ENCODE results near the gene TEX14. TPM values are rescaled to one million over a fixed set of nuclear protein-coding genes. Genes with fewer than 3 reads are reported as not detected.

The TEX14 gene
- polyA plus RNA-seq, 3 donors: 0.25 TPM; not detected in 2

DNA sequence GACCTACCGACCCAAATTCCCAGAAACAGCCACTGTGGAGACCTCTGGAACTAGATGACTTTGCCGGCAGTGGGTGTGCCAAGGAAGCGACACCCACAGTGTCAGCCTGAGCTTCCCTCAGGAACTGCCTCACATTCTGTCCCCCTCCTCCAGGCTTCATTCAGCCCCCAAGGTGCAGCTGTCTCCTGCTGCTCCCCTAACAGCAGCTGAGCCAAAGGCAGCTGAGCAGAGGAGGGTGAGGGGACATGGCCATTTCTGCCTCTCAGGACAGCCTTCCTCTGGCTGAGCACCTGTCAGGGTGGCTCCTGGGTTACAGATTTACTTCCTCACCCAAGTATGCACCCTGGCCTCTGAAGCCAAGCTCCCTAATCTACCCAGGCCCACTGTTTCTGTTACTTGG, 155.3 kb downstream of the TEX14 start:
- no peak for DNase-seq
- H3K4me1 Mint-ChIP-seq: peaks cover 55% of the 10 kb centered on the region
- no peak overlapping the region for H3K4me2 ChIP-seq (replicated peaks; ENCODE audit: extremely low read depth, low read length, poor library complexity, severe bottlenecking)
- intact Hi-C loops (cut with micrococcal nuclease): no loop called here
- WGBS (ENCODE audit: insufficient coverage): 94% methylated on average over 3 of the region's 3 CpGs
- no peak overlapping the region for H3K27ac ChIP-seq (ENCODE audit: low read depth in 1 of 2, low read length in 2 of 2)
- no peaks in the 10 kb centered on the region for H4K20me1 ChIP-seq (ENCODE audit: insufficient read depth, low read length)
- H3K9me3 ChIP-seq (replicated peaks in 1 of 2; ENCODE audit: control insufficient read depth in 1 of 2, insufficient read depth in 1 of 2, low read length in 2 of 2): no peaks in the 10 kb centered on the region
- H3K36me3 ChIP-seq (replicated peaks in 1 of 2; ENCODE audit: control insufficient read depth in 1 of 2, insufficient read depth in 2 of 2, low read length in 2 of 2): no peaks in the 10 kb centered on the region
- H3K9ac ChIP-seq (ENCODE audit: insufficient read depth, low read length, poor library complexity, severe bottlenecking): no peak overlapping the region
- H2AFZ ChIP-seq (ENCODE audit: insufficient read depth, low read depth, low read length, poor library complexity, severe bottlenecking): no peak overlapping the region
- H3K9me3 Mint-ChIP-seq: peaks cover 0 to 1% (median 0%) of the 10 kb centered on the region in 7 donors
- H3K27ac Mint-ChIP-seq: peak overlapping the region in 3 of 7 donors; percentile 61 to 95 (median 77)
- peak overlapping the region in 1 of 2 donors; percentile 39 for H3K4me3 Mint-ChIP-seq
- no peak overlapping the region for H3K4me3 ChIP-seq (replicated peaks in 1 of 3; ENCODE audit: low read depth in 2 of 3, low read length in 3 of 3)
- peaks cover 51 to 56% of the 10 kb centered on the region in 2 donors for H3K4me1 ChIP-seq (ENCODE audit: control insufficient read depth in 1 of 2, insufficient read depth in 2 of 2, low read length in 2 of 2)
- H3K79me2 ChIP-seq (ENCODE audit: insufficient read depth, low read length): no peaks in the 10 kb centered on the region
- peaks cover 4 to 9% of the 10 kb centered on the region in 2 donors for H3K27me3 ChIP-seq (ENCODE audit: control insufficient read depth in 2 of 2, insufficient read depth in 2 of 2, low read length in 2 of 2)
- H3K36me3 Mint-ChIP-seq: peaks cover 2 to 12% of the 10 kb centered on the region in 2 donors
- peaks cover 9 to 19% (median 15%) of the 10 kb centered on the region in 3 donors for H3K27me3 Mint-ChIP-seq (ENCODE audit: low read depth in 3 of 3)
- TF ChIP-seq, protein P1, sequence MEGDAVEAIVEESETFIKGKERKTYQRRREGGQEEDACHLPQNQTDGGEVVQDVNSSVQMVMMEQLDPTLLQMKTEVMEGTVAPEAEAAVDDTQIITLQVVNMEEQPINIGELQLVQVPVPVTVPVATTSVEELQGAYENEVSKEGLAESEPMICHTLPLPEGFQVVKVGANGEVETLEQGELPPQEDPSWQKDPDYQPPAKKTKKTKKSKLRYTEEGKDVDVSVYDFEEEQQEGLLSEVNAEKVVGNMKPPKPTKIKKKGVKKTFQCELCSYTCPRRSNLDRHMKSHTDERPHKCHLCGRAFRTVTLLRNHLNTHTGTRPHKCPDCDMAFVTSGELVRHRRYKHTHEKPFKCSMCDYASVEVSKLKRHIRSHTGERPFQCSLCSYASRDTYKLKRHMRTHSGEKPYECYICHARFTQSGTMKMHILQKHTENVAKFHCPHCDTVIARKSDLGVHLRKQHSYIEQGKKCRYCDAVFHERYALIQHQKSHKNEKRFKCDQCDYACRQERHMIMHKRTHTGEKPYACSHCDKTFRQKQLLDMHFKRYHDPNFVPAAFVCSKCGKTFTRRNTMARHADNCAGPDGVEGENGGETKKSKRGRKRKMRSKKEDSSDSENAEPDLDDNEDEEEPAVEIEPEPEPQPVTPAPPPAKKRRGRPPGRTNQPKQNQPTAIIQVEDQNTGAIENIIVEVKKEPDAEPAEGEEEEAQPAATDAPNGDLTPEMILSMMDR (IDR thresholded peaks at IDR 0.05): no peak

GRCh38 chr17:58535431-58535830, 156.4 kb downstream of the TEX14 start:
- no peaks in the 10 kb centered on the region for H3K79me2 ChIP-seq (ENCODE audit: insufficient read depth, low read length)
- H3K36me3 ChIP-seq (replicated peaks in 1 of 2; ENCODE audit: control insufficient read depth in 1 of 2, insufficient read depth in 2 of 2, low read length in 2 of 2): no peaks in the 10 kb centered on the region
- no peaks in the 10 kb centered on the region for H4K20me1 ChIP-seq (ENCODE audit: insufficient read depth, low read length)
- no peak overlapping the region for H3K9ac ChIP-seq (ENCODE audit: insufficient read depth, low read length, poor library complexity, severe bottlenecking)
- peaks cover 55 to 61% of the 10 kb centered on the region in 2 donors for H3K4me1 ChIP-seq (ENCODE audit: control insufficient read depth in 1 of 2, insufficient read depth in 2 of 2, low read length in 2 of 2)
- no peak overlapping the region for H3K4me3 ChIP-seq (replicated peaks in 1 of 3; ENCODE audit: low read depth in 2 of 3, low read length in 3 of 3)
- Mint-ChIP-seq H3K36me3 (peaks cover 2 to 12% of the 10 kb centered on the region in 2 donors), H3K9me3 (peaks cover 0 to 2% (median 0%) of the 10 kb centered on the region in 7 donors), H3K27me3 (ENCODE audit: low read depth in 3 of 3) (peaks cover 20 to 30% (median 24%) of the 10 kb centered on the region in 3 donors), H3K4me3 (peak overlapping the region in 1 of 2 donors; percentile 35), H3K27ac (peak overlapping the region; percentile 88 to 98 (median 94)), H3K4me1 (peaks cover 58% of the 10 kb centered on the region)
- no peak overlapping the region for H3K4me2 ChIP-seq (replicated peaks; ENCODE audit: extremely low read depth, low read length, poor library complexity, severe bottlenecking)
- intact Hi-C loops (cut with micrococcal nuclease): no loop called here
- peaks cover 4 to 20% of the 10 kb centered on the region in 2 donors for H3K27me3 ChIP-seq (ENCODE audit: control insufficient read depth in 2 of 2, insufficient read depth in 2 of 2, low read length in 2 of 2)
- peak overlapping the region; percentile 72 to 87 for H3K27ac ChIP-seq (ENCODE audit: low read depth in 1 of 2, low read length in 2 of 2)
- no peaks in the 10 kb centered on the region for H3K9me3 ChIP-seq (replicated peaks in 1 of 2; ENCODE audit: control insufficient read depth in 1 of 2, insufficient read depth in 1 of 2, low read length in 2 of 2)
- TF ChIP-seq, protein P1 (IDR thresholded peaks at IDR 0.05): no peak
- H2AFZ ChIP-seq (ENCODE audit: insufficient read depth, low read depth, low read length, poor library complexity, severe bottlenecking): no peak overlapping the region
- DNase-seq: peak in 2 of 3 donors; percentile 18 to 44
- WGBS (ENCODE audit: insufficient coverage): 95% methylated on average over 2 of the region's 2 CpGs
